ENCODE data around the gene MYO1E. TPM values are rescaled to one million over a fixed set of nuclear protein-coding genes. Genes with fewer than 3 reads are reported as not detected.

The MYO1E gene
- total RNA-seq, 1 donor from 2014 or later = 33.6 TPM

- intact Hi-C loops (cut with micrococcal nuclease) = no loop called here
- peaks cover 3% of the 10 kb centered on the region for H3K36me3 Mint-ChIP-seq (ENCODE audit: low read depth)
- no peak overlapping the region for H3K4me3 Mint-ChIP-seq
- peaks cover 24% of the 10 kb centered on the region for H3K4me1 Mint-ChIP-seq (ENCODE audit: low read depth)
- no peak for DNase-seq (ENCODE audit: low spot score)
- peak overlapping the region; percentile 40 for H3K27ac Mint-ChIP-seq
- H3K27me3 Mint-ChIP-seq (ENCODE audit: insufficient read depth) = no peaks in the 10 kb centered on the region
- H3K9me3 Mint-ChIP-seq = no peaks in the 10 kb centered on the region
Measured at GRCh38 chr15:59250249-59250648, 122.4 kb downstream of the MYO1E start.

DNA sequence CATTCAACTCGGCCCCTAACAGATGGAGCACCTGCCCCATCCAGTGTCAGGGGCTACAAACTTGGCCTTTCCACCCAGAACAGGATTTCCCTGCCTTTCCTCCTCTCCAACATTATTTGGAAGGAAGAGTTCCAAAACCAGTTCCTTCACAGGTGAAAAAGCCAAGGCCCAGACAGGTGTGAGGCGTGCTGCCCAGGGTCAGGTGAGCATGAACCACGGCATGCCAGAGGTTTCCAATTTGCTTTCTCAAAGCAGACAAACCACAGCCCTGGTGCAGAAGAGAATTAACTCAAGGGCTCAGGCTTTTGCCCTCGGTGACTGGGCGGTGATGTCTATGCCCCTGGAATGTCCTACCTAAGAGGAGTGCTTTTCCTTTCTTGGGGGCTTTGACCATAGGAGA is 122.9 kb downstream of the MYO1E start:
- Mint-ChIP-seq H3K4me1 (ENCODE audit: low read depth) (peaks cover 25% of the 10 kb centered on the region), H3K27ac (peak overlapping the region; percentile 40), H3K27me3 (ENCODE audit: insufficient read depth) (no peaks in the 10 kb centered on the region), H3K9me3 (no peaks in the 10 kb centered on the region), H3K4me3 (no peak overlapping the region), H3K36me3 (ENCODE audit: low read depth) (peaks cover 3% of the 10 kb centered on the region)
- no peak for DNase-seq (ENCODE audit: low spot score)
- intact Hi-C loops (cut with micrococcal nuclease) = loop anchor here (1.0 to 5.0 kb wide), 3 partner anchors 50 to 268 kb away; no protein-coding TSS in a partner anchor

- no peaks in the 10 kb centered on the region for H3K27me3 Mint-ChIP-seq (ENCODE audit: insufficient read depth)
Measured at GRCh38 chr15:59247364-59247763, 125.3 kb downstream of the MYO1E start.

GRCh38 chr15:59245559-59245958 is 127.1 kb downstream of the MYO1E start:
- H3K4me1 Mint-ChIP-seq (ENCODE audit: low read depth) = peaks cover 18% of the 10 kb centered on the region
- no peaks in the 10 kb centered on the region for H3K27me3 Mint-ChIP-seq (ENCODE audit: insufficient read depth)
- peaks cover 3% of the 10 kb centered on the region for H3K36me3 Mint-ChIP-seq (ENCODE audit: low read depth)
- H3K9me3 Mint-ChIP-seq = no peaks in the 10 kb centered on the region
- intact Hi-C loops (cut with micrococcal nuclease) = loop anchor here (5.0 kb wide), 2 partner anchors 107 to 263 kb away; no protein-coding TSS in a partner anchor
- no peak for DNase-seq (ENCODE audit: low spot score)
- no peak overlapping the region for H3K27ac Mint-ChIP-seq
- H3K4me3 Mint-ChIP-seq = no peak overlapping the region

More at GRCh38 chr15:59247364-59247763, 125.3 kb downstream of the MYO1E start:
- Mint-ChIP-seq H3K27ac (no peak overlapping the region), H3K4me3 (no peak overlapping the region), H3K4me1 (ENCODE audit: low read depth) (peaks cover 27% of the 10 kb centered on the region), H3K36me3 (ENCODE audit: low read depth) (no peaks in the 10 kb centered on the region), H3K9me3 (no peaks in the 10 kb centered on the region)
- DNase-seq (ENCODE audit: low spot score) = peak; percentile 38
- intact Hi-C loops (cut with micrococcal nuclease) = loop anchor here (1.0 to 5.0 kb wide), 5 partner anchors 105 to 282 kb away; no protein-coding TSS in a partner anchor

GRCh38 chr15:59244337-59244736 is 128.3 kb downstream of the MYO1E start:
- H3K27me3 Mint-ChIP-seq (ENCODE audit: insufficient read depth) = no peaks in the 10 kb centered on the region
- intact Hi-C loops (cut with micrococcal nuclease) = no loop called here
- H3K27ac Mint-ChIP-seq = no peak overlapping the region
- H3K4me1 Mint-ChIP-seq (ENCODE audit: low read depth) = peaks cover 17% of the 10 kb centered on the region
- DNase-seq (ENCODE audit: low spot score) = no peak
- H3K36me3 Mint-ChIP-seq (ENCODE audit: low read depth) = peaks cover 3% of the 10 kb centered on the region
- H3K4me3 Mint-ChIP-seq = no peak overlapping the region
- H3K9me3 Mint-ChIP-seq = no peaks in the 10 kb centered on the region

GRCh38 chr15:59243622-59244021 is 129.0 kb downstream of the MYO1E start:
- Mint-ChIP-seq H3K36me3 (ENCODE audit: low read depth) (peaks cover 3% of the 10 kb centered on the region), H3K27me3 (ENCODE audit: insufficient read depth) (no peaks in the 10 kb centered on the region), H3K9me3 (no peaks in the 10 kb centered on the region), H3K4me1 (ENCODE audit: low read depth) (peaks cover 17% of the 10 kb centered on the region), H3K27ac (no peak overlapping the region), H3K4me3 (no peak overlapping the region)
- intact Hi-C loops (cut with micrococcal nuclease) = no loop called here
- DNase-seq (ENCODE audit: low spot score) = no peak

DNA sequence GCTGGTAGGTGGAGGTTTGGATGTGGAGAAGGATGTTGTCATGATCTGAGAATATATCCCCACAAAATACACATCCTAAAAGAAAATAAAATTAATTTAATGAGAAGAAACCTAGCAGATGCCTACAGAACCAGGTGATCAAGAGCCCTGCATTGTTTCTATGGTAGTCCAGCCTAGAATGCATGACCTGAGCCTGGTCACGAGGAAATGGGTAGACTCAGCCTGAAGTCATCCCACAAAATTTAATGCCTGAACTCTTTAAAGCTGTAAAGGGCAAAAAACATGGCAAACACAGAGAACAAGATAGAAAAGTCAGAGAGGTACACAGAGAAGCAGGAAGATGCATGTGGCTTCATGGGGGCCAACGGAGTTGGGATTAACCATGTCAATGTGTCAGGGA is 130.0 kb downstream of the MYO1E start:
- intact Hi-C loops (cut with micrococcal nuclease) = no loop called here
- Mint-ChIP-seq H3K36me3 (ENCODE audit: low read depth) (peaks cover 3% of the 10 kb centered on the region), H3K4me3 (no peak overlapping the region), H3K4me1 (ENCODE audit: low read depth) (peaks cover 16% of the 10 kb centered on the region), H3K27me3 (ENCODE audit: insufficient read depth) (no peaks in the 10 kb centered on the region), H3K27ac (no peak overlapping the region), H3K9me3 (no peaks in the 10 kb centered on the region)
- DNase-seq (ENCODE audit: low spot score) = no peak

- Mint-ChIP-seq H3K4me3 (no peak overlapping the region), H3K4me1 (ENCODE audit: low read depth) (peaks cover 16% of the 10 kb centered on the region), H3K27me3 (ENCODE audit: insufficient read depth) (no peaks in the 10 kb centered on the region), H3K36me3 (ENCODE audit: low read depth) (peaks cover 8% of the 10 kb centered on the region), H3K9me3 (no peaks in the 10 kb centered on the region), H3K27ac (no peak overlapping the region)
- intact Hi-C loops (cut with micrococcal nuclease) = no loop called here
- no peak for DNase-seq (ENCODE audit: low spot score)
Measured at GRCh38 chr15:59240036-59240435, 132.6 kb downstream of the MYO1E start.

DNA sequence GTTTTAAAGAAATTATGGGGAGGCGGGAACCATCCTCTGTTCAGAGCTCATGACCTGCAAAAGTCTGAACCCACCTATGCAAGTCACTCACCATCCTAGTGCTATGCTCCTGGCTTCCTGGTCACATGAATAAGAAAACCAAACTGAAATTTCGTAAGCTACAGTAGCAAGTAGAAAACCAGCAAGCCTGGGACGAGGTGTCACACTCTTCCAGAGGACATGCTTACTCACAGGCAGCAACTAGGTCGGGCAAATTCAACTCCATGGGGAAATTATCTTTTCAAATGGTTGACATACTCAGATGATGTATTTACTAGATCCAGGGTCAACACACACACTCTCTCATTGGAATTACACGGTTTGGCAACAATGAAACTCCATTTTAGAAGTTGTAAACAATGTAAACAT is 134.7 kb downstream of the MYO1E start:
- Mint-ChIP-seq H3K4me1 (ENCODE audit: low read depth) (peaks cover 6% of the 10 kb centered on the region), H3K27me3 (ENCODE audit: insufficient read depth) (no peaks in the 10 kb centered on the region), H3K9me3 (no peaks in the 10 kb centered on the region), H3K4me3 (no peak overlapping the region), H3K36me3 (ENCODE audit: low read depth) (peaks cover 8% of the 10 kb centered on the region), H3K27ac (no peak overlapping the region)
- intact Hi-C loops (cut with micrococcal nuclease) = no loop called here
- DNase-seq (ENCODE audit: low spot score) = no peak

DNA sequence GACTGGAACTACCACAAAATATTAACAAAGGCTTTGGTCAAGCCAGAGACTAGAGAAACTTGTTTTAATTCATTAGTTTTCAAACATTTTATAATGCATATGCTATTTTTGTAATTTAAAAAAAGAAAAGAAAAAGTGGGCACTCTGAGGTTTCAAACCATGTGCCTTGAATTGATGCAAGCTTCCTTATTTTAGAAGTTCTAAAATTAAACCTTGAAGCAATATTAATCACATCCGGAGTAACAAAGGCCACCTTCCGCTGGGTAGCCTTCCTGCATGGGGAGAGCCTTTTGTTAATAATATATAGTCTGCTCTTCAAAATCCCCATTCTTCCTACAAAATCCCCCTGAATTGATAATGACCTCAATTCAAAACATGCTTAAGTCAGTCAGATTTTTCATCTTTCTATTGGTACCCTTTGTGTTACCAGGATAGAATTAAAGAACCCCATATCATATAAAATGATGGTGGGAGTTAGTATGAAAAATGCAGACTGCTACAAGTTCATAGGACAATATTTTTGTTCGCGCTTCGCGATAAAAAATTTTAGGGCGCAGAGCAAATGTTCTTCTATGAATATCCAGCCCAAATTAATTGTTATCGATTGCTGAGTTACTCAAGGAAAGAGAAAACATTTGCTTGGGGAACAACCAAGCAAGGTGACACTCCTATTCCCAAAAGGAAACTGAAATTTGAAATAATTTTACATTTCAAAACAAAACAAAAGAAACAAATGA is 135.4 kb downstream of the MYO1E start:
- H3K4me3 Mint-ChIP-seq = no peak overlapping the region
- peaks cover 6% of the 10 kb centered on the region for H3K4me1 Mint-ChIP-seq (ENCODE audit: low read depth)
- H3K27me3 Mint-ChIP-seq (ENCODE audit: insufficient read depth) = no peaks in the 10 kb centered on the region
- intact Hi-C loops (cut with micrococcal nuclease) = no loop called here
- H3K27ac Mint-ChIP-seq = no peak overlapping the region
- H3K36me3 Mint-ChIP-seq (ENCODE audit: low read depth) = peaks cover 7% of the 10 kb centered on the region
- DNase-seq (ENCODE audit: low spot score) = no peak
- H3K9me3 Mint-ChIP-seq = no peaks in the 10 kb centered on the region

DNA sequence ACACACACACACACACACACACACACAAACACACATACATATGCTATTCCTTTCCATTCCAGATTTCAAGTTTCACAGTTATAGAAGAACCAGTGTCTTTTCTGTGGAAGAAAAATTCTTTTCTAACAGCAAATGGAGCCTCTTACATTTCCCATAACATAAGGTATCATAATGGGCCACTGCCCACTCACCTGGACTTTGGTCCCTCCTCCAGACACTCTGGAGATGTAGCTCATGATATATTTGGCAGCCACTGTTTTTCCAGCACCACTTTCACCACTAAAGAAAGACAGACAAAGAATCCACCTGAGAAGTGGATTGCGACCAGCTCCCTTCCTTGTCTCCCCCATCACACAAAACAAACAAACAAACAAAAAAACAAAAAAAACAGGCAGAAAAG is 136.3 kb downstream of the MYO1E start:
- Mint-ChIP-seq H3K27me3 (ENCODE audit: insufficient read depth) (no peaks in the 10 kb centered on the region), H3K36me3 (ENCODE audit: low read depth) (peaks cover 5% of the 10 kb centered on the region), H3K9me3 (no peaks in the 10 kb centered on the region), H3K4me3 (no peak overlapping the region), H3K27ac (no peak overlapping the region), H3K4me1 (ENCODE audit: low read depth) (peaks cover 6% of the 10 kb centered on the region)
- DNase-seq (ENCODE audit: low spot score) = no peak
- intact Hi-C loops (cut with micrococcal nuclease) = no loop called here

DNA sequence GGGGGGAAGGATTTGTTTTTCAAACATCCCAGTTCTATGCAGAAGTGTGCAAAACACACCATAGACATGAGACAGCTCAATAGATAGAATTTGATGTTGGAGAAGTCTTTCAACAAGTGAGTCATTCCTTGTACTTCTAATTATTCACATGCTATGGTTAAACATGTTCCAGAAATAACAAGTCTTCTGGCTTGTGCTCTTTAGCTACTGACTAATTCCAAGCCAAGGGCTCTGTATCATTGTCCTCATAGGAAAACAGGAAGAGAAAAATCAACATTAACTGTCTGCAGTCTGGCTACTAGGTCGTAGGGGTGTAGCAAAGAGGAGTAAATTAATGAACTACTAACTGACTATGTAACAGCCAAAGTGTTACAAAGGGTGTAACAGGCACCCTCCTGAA is 140.2 kb downstream of the MYO1E start:
- intact Hi-C loops (cut with micrococcal nuclease) = no loop called here
- H3K27ac Mint-ChIP-seq = no peak overlapping the region

GRCh38 chr15:59230531-59231055 is 142.1 kb downstream of the MYO1E start:
- Mint-ChIP-seq H3K9me3 (no peaks in the 10 kb centered on the region), H3K36me3 (ENCODE audit: low read depth) (peaks cover 7% of the 10 kb centered on the region), H3K27ac (no peak overlapping the region)

More for the DNA sequence above, 140.2 kb downstream of the MYO1E start:
- Mint-ChIP-seq H3K36me3 (ENCODE audit: low read depth) (peaks cover 7% of the 10 kb centered on the region), H3K4me3 (no peak overlapping the region), H3K4me1 (ENCODE audit: low read depth) (peaks cover 9% of the 10 kb centered on the region), H3K9me3 (no peaks in the 10 kb centered on the region), H3K27me3 (ENCODE audit: insufficient read depth) (no peaks in the 10 kb centered on the region)
- no peak for DNase-seq (ENCODE audit: low spot score)

More at GRCh38 chr15:59230531-59231055, 142.1 kb downstream of the MYO1E start:
- DNase-seq (ENCODE audit: low spot score) = no peak
- Mint-ChIP-seq H3K4me1 (ENCODE audit: low read depth) (peaks cover 11% of the 10 kb centered on the region), H3K4me3 (no peak overlapping the region), H3K27me3 (ENCODE audit: insufficient read depth) (no peaks in the 10 kb centered on the region)
- intact Hi-C loops (cut with micrococcal nuclease) = no loop called here

Data from activated T-helper 1 cell treated with anti-CD3 and anti-CD28 coated beads, Interleukin-12 subunit alpha, Interleukin-12 subunit beta, Interleukin-2, Interleukin-4 antibody, amounts not matched to agents 30 ng/mL and 10 ng/mL and 1 ng/mL, durations not matched to agents 14 hours and 24 hours and 36 hours (primary cell).